Type B pancreatic cell (in vitro differentiated cells): Measurements from ENCODE around the gene COL24A1. TPM values are rescaled to one million over a fixed set of nuclear protein-coding genes. Genes with fewer than 3 reads are reported as not detected.

Experiments
- DNase-seq: peaks from one replicate; pipeline ENCODE4 v3.0.0; 2021; ENCODE audit warnings: mixed read lengths; ENCODE audit not compliant: unreplicated experiment; ENCODE audit errors: extremely low spot score
- H3K27ac Mint-ChIP-seq: 2 replicates; pipeline ENCODE4 v1.8.0; 2021; ENCODE audit warnings: mild to moderate bottlenecking, mixed read lengths
- H3K27me3 Mint-ChIP-seq: 2 replicates; pipeline ENCODE4 v1.8.0; 2021; ENCODE audit warnings: mixed read lengths
- H3K36me3 Mint-ChIP-seq: 2 replicates; pipeline ENCODE4 v1.8.0; 2021; ENCODE audit warnings: mixed read lengths
- H3K4me1 Mint-ChIP-seq: one replicate; pipeline ENCODE4 v1.8.0; 2021; ENCODE audit warnings: mixed read lengths; ENCODE audit not compliant: unreplicated experiment
- H3K4me3 Mint-ChIP-seq: 2 replicates; pipeline ENCODE4 v1.8.0; 2021; ENCODE audit warnings: mild to moderate bottlenecking, mixed read lengths
- H3K9me3 Mint-ChIP-seq: 2 replicates; pipeline ENCODE4 v1.8.0; 2021; ENCODE audit warnings: mixed read lengths
- CTCF ChIP-seq: fragments of 200-600 bp; sonication (generic); conservative IDR thresholded peaks from 2 replicates; pipeline ENCODE4 v1.5.0; 2021; ENCODE audit warnings: antibody characterized with exemption, mild to moderate bottlenecking
- total RNA-seq: library from RNA; stranded (reverse); gene quantifications from 2 replicates; pipeline ENCODE4 v1.2.1, GENCODE V29; 2021; ENCODE audit warnings: low replicate concordance

Gene COL24A1
- total RNA-seq, 1 donor from 2014 or later, result 7.2 TPM

GRCh38 chr1:85947186-85947585 lies 209.4 kb downstream of the COL24A1 start:
- Mint-ChIP-seq H3K27me3 (no peaks in the 10 kb centered on the region), H3K4me1 (no peaks in the 10 kb centered on the region), H3K9me3 (no peaks in the 10 kb centered on the region), H3K27ac (no peak overlapping the region), H3K36me3 (no peaks in the 10 kb centered on the region), H3K4me3 (no peak overlapping the region)
- TF ChIP-seq CTCF, result no peak
- no peak for DNase-seq

GRCh38 chr1:85943945-85944344 lies 212.6 kb downstream of the COL24A1 start:
- no peak overlapping the region for H3K4me3 Mint-ChIP-seq
- H3K4me1 Mint-ChIP-seq, result no peaks in the 10 kb centered on the region
- H3K9me3 Mint-ChIP-seq, result no peaks in the 10 kb centered on the region
- no peak overlapping the region for H3K27ac Mint-ChIP-seq
- no peak for DNase-seq
- no peaks in the 10 kb centered on the region for H3K36me3 Mint-ChIP-seq
- no peak for TF ChIP-seq CTCF
- no peaks in the 10 kb centered on the region for H3K27me3 Mint-ChIP-seq

- Mint-ChIP-seq H3K36me3 (no peaks in the 10 kb centered on the region), H3K4me1 (no peaks in the 10 kb centered on the region), H3K9me3 (no peaks in the 10 kb centered on the region), H3K27me3 (no peaks in the 10 kb centered on the region), H3K27ac (no peak overlapping the region), H3K4me3 (no peak overlapping the region)
- no peak for TF ChIP-seq CTCF
- DNase-seq, result no peak
These were observed 213.0 kb downstream of the COL24A1 start for GRCh38 chr1:85943526-85943925.

GRCh38 chr1:85940656-85941306 lies 215.8 kb downstream of the COL24A1 start:
- no peaks in the 10 kb centered on the region for H3K27me3 Mint-ChIP-seq
- H3K9me3 Mint-ChIP-seq, result no peaks in the 10 kb centered on the region
- H3K4me3 Mint-ChIP-seq, result no peak overlapping the region
- no peak for DNase-seq
- H3K36me3 Mint-ChIP-seq, result no peaks in the 10 kb centered on the region
- no peaks in the 10 kb centered on the region for H3K4me1 Mint-ChIP-seq
- TF ChIP-seq CTCF, result no peak
- H3K27ac Mint-ChIP-seq, result no peak overlapping the region

GRCh38 chr1:85938829-85939228 lies 217.7 kb downstream of the COL24A1 start:
- no peak for DNase-seq
- no peaks in the 10 kb centered on the region for H3K36me3 Mint-ChIP-seq
- no peak overlapping the region for H3K4me3 Mint-ChIP-seq
- no peaks in the 10 kb centered on the region for H3K27me3 Mint-ChIP-seq
- no peaks in the 10 kb centered on the region for H3K4me1 Mint-ChIP-seq
- H3K9me3 Mint-ChIP-seq, result no peaks in the 10 kb centered on the region
- TF ChIP-seq CTCF, result no peak
- H3K27ac Mint-ChIP-seq, result no peak overlapping the region

- Mint-ChIP-seq H3K27me3 (no peaks in the 10 kb centered on the region), H3K9me3 (no peaks in the 10 kb centered on the region), H3K4me1 (no peaks in the 10 kb centered on the region), H3K4me3 (no peak overlapping the region), H3K27ac (no peak overlapping the region), H3K36me3 (no peaks in the 10 kb centered on the region)
- DNase-seq, result no peak
- no peak for TF ChIP-seq CTCF
These were observed 220.1 kb downstream of the COL24A1 start for GRCh38 chr1:85936470-85936869.
